MCF 10A (cell line): Measurements from ENCODE around the gene CDK16. TPM values are rescaled to one million over a fixed set of nuclear protein-coding genes. Genes with fewer than 3 reads are reported as not detected.

Source experiments
- BruUV-seq: library from RNA; stranded (reverse); fragments of 400-500 nt; replicated peaks from 2 replicates; lab custom pipeline; 2021; lab: Mats Ljungman, UMichigan
- CTCF ChIA-PET: fragments of 300-600 bp; sonication (Branson Sonifier 250); formaldehyde crosslinking; extraction: SDS; loops from one replicate; lab custom pipeline; 2021; ENCODE audit warnings: antibody characterized with exemption, inconsistent platforms; lab: Yijun Ruan, JAX
- POLR2A ChIA-PET: fragments of 300-600, 350-650 bp; sonication (Branson Sonifier 250); formaldehyde crosslinking; extraction: SDS; loops from one replicate; lab custom pipeline; 2020; ENCODE audit warnings: antibody characterized with exemption, inconsistent platforms; lab: Yijun Ruan, JAX
- DNase-seq: peaks from one replicate; pipeline ENCODE4 v3.0.0-alpha.2; 2018; ENCODE audit not compliant: unreplicated experiment
- H3K27ac Mint-ChIP-seq: one replicate; pipeline ENCODE4 v1.8.0; 2022; ENCODE audit warnings: mild to moderate bottlenecking, low read depth, mixed read lengths; ENCODE audit not compliant: unreplicated experiment
- H3K27me3 Mint-ChIP-seq: one replicate; pipeline ENCODE4 v1.8.0; 2022; ENCODE audit warnings: mixed read lengths; ENCODE audit not compliant: insufficient read depth, unreplicated experiment
- H3K36me3 Mint-ChIP-seq: one replicate; pipeline ENCODE4 v1.8.0; 2022; ENCODE audit warnings: mild to moderate bottlenecking, moderate library complexity, mixed read lengths; ENCODE audit not compliant: insufficient read depth, unreplicated experiment
- H3K4me1 Mint-ChIP-seq: one replicate; pipeline ENCODE4 v1.8.0; 2022; ENCODE audit warnings: mixed read lengths; ENCODE audit not compliant: insufficient read depth, unreplicated experiment
- H3K4me3 Mint-ChIP-seq: one replicate; pipeline ENCODE4 v1.8.0; 2022; ENCODE audit warnings: mild to moderate bottlenecking, moderate library complexity, mixed read lengths; ENCODE audit not compliant: unreplicated experiment
- H3K9me3 Mint-ChIP-seq: one replicate; pipeline ENCODE4 v1.8.0; 2022; ENCODE audit warnings: mixed read lengths; ENCODE audit not compliant: unreplicated experiment
- CTCF ChIP-seq: fragments of 200-600 bp; IDR thresholded peaks from one replicate; pipeline ENCODE4 v1.8.0; 2022; ENCODE audit warnings: antibody characterized with exemption, mild to moderate bottlenecking; ENCODE audit not compliant: unreplicated experiment
- intact Hi-C: fragments of 100-400 bp; cut with micrococcal nuclease; formaldehyde crosslinking; loops from 2 replicates; pipeline ENCODE4 v1.14.1; 2022
- total RNA-seq: library from RNA; stranded (reverse); gene quantifications from 2 replicates; pipeline ENCODE4 v1.2.3, GENCODE V29; 2022

CDK16 gene
- total RNA-seq, 1 experiment from 2014 or later = 138 TPM

GRCh38 chrX:47234583-47234982 is 16.1 kb downstream of the CDK16 start:
- Mint-ChIP-seq H3K36me3 (peaks cover 25% of the 10 kb centered on the region), H3K4me1 (peaks cover 6% of the 10 kb centered on the region), H3K9me3 (no peaks in the 10 kb centered on the region), H3K27me3 (peaks cover 58% of the 10 kb centered on the region), H3K27ac (peak overlapping the region; percentile 100), H3K4me3 (peak overlapping the region; percentile 95)
- BruUV-seq = no TSS peak
- no peak for TF ChIP-seq CTCF
- POLR2A ChIA-PET = interaction anchor here (0.7 kb wide), 1 partner anchor 14 kb away, joined by 3 read pairs; no protein-coding TSS in a partner anchor
- no peak for DNase-seq
- intact Hi-C loops = no loop called here
- CTCF ChIA-PET = no interaction called here

- CTCF ChIA-PET = interaction anchor here (0.5 kb wide), 1 partner anchor 236 kb away, joined by 3 read pairs; no protein-coding TSS in a partner anchor
- Mint-ChIP-seq H3K36me3 (peaks cover 25% of the 10 kb centered on the region), H3K9me3 (no peaks in the 10 kb centered on the region), H3K27me3 (peaks cover 58% of the 10 kb centered on the region), H3K27ac (no peak overlapping the region), H3K4me1 (peaks cover 6% of the 10 kb centered on the region), H3K4me3 (no peak overlapping the region)
- DNase-seq = no peak
- no peak for TF ChIP-seq CTCF
- POLR2A ChIA-PET = interaction anchor here (0.7 to 1.0 kb wide), 2 partner anchors 15 to 18 kb away, joined by 3 read pairs; no protein-coding TSS in a partner anchor
- no TSS peak for BruUV-seq
- intact Hi-C loops = no loop called here
Observed at GRCh38 chrX:47235691-47236103, 17.2 kb downstream of the CDK16 start.

- no TSS peak for BruUV-seq
- Mint-ChIP-seq H3K36me3 (peaks cover 23% of the 10 kb centered on the region), H3K4me3 (no peak overlapping the region), H3K27ac (no peak overlapping the region), H3K9me3 (peaks cover 5% of the 10 kb centered on the region), H3K27me3 (peaks cover 65% of the 10 kb centered on the region), H3K4me1 (peaks cover 6% of the 10 kb centered on the region)
- POLR2A ChIA-PET = no interaction called here
- DNase-seq = no peak
- intact Hi-C loops = no loop called here
- CTCF ChIA-PET = no interaction called here
- TF ChIP-seq CTCF = no peak
Observed at GRCh38 chrX:47239199-47239598, 20.7 kb downstream of the CDK16 start.

GRCh38 chrX:47239898-47240545 is 21.5 kb downstream of the CDK16 start:
- peaks cover 28% of the 10 kb centered on the region for H3K36me3 Mint-ChIP-seq
- H3K27me3 Mint-ChIP-seq = peaks cover 65% of the 10 kb centered on the region
- no TSS peak for BruUV-seq
- H3K9me3 Mint-ChIP-seq = peaks cover 5% of the 10 kb centered on the region
- no peak overlapping the region for H3K4me3 Mint-ChIP-seq
- ChIA-PET CTCF (interaction anchor here (1.0 kb wide), 1 partner anchor 145 kb away, joined by 3 read pairs; no protein-coding TSS in a partner anchor), POLR2A (interaction anchor here (0.6 kb wide), 1 partner anchor 9 kb away, joined by 3 read pairs; no protein-coding TSS in a partner anchor)
- intact Hi-C loops = no loop called here
- DNase-seq = no peak
- no peak for TF ChIP-seq CTCF
- H3K4me1 Mint-ChIP-seq = peaks cover 6% of the 10 kb centered on the region
- H3K27ac Mint-ChIP-seq = no peak overlapping the region
